Middle frontal gyrus (tissue), 1 donor: Measurements from ENCODE around the gene ESRRB.

Source experiments
- DNase-seq: peaks from one replicate; pipeline ENCODE4 v3.0.0-alpha.2; 2015; ENCODE audit warnings: low spot score; ENCODE audit errors: extremely low spot score

ESRRB gene

GRCh38 chr14:76375947-76376404 lies at the start of gene ESRRB:
TSS of gene ESRRB (plus strand) at chr14:76376137. CDS start at chr14:76376402, 265 bp downstream.
- DNase-seq = no peak

- DNase-seq = no peak
Measured at GRCh38 chr14:76326918-76327689, 48.8 kb upstream of the ESRRB start.

- DNase-seq = no peak
Measured at GRCh38 chr14:76328457-76329137, 47.3 kb upstream of the ESRRB start.

GRCh38 chr14:76329154-76329928 lies 46.6 kb upstream of the ESRRB start:
- DNase-seq = no peak

GRCh38 chr14:76329951-76330350 lies 46.0 kb upstream of the ESRRB start:
- no peak for DNase-seq

GRCh38 chr14:76330411-76331327 lies 45.3 kb upstream of the ESRRB start:
- DNase-seq = no peak

- DNase-seq = no peak
Measured at GRCh38 chr14:76331328-76332011, 44.5 kb upstream of the ESRRB start.

GRCh38 chr14:76333664-76334063 lies 42.3 kb upstream of the ESRRB start:
- no peak for DNase-seq

GRCh38 chr14:76334316-76334715 lies 41.6 kb upstream of the ESRRB start:
- DNase-seq = no peak

GRCh38 chr14:76336876-76337275 lies 39.1 kb upstream of the ESRRB start:
- DNase-seq = no peak

GRCh38 chr14:76337635-76338545 lies 38.0 kb upstream of the ESRRB start:
- no peak for DNase-seq

GRCh38 chr14:76339728-76340615 lies 36.0 kb upstream of the ESRRB start:
- no peak for DNase-seq

GRCh38 chr14:76343386-76343785 lies 32.6 kb upstream of the ESRRB start:
- DNase-seq = no peak

- no peak for DNase-seq
Measured at GRCh38 chr14:76346391-76347160, 29.4 kb upstream of the ESRRB start.

GRCh38 chr14:76348898-76349297 lies 27.0 kb upstream of the ESRRB start:
- DNase-seq = no peak

GRCh38 chr14:76349993-76350392 lies 25.9 kb upstream of the ESRRB start:
- no peak for DNase-seq

- no peak for DNase-seq
Measured at GRCh38 chr14:76350671-76351070, 25.3 kb upstream of the ESRRB start.
